ENCODE data around the gene MLLT3.

GRCh38 chr9:20349568-20349967 is 272.7 kb downstream of the MLLT3 start:
- TF ChIP-seq POLR2A (IDR thresholded peaks at IDR 0.05; ENCODE audit: low read length), result no peak
- TF ChIP-seq GATA1 (IDR thresholded peaks at IDR 0.05; ENCODE audit: low read depth, low read length), result no peak

Data from erythroblast (primary cell).